SH-SY5Y (cell line): ENCODE data around the gene SLC22A5.

Experiments
- GATA2 ChIP-seq: IDR thresholded peaks from 2 replicates; pipeline ENCODE4 v1.6.1; 2011; ENCODE audit warnings: mild to moderate bottlenecking, low read depth, low read length
- GATA3 ChIP-seq: IDR thresholded peaks from 2 replicates; pipeline ENCODE4 v1.6.1; 2011; ENCODE audit warnings: low read depth, mild to moderate bottlenecking, low read length, moderate library complexity

GRCh38 chr5:132392411-132392810 lies 22.9 kb downstream of the SLC22A5 start:
- TF ChIP-seq GATA2 (no peak), GATA3 (no peak)
